HepG2 (cell line): Measurements from ENCODE around the gene GATAD2B. TPM values are rescaled to one million over a fixed set of nuclear protein-coding genes. Genes with fewer than 3 reads are reported as not detected.
A peak's percentile ranks its signal among the peaks of the same experiment; 100 is the strongest.

Source experiments
- BRCA1 ChIP-seq: sonication (generic); formaldehyde crosslinking; IDR thresholded peaks from 2 replicates; pipeline ENCODE4 v1.4.0; 2020; ENCODE audit warnings: missing genetic modification reagents
- CBX2 ChIP-seq, 2 experiments: fragments of 200-600 bp in 1 of 2; sonication (generic); formaldehyde crosslinking in 1 of 2; IDR thresholded peaks; 2 replicates each; pipeline versions ENCODE4 v1.7.0 to v1.8.1; 2018 to 2022; ENCODE audit warnings: low read depth in 2 of 2, low read length in 1 of 2, mild to moderate bottlenecking in 1 of 2, missing genetic modification reagents in 1 of 2
- CHD4 ChIP-seq: fragments of 200-600 bp; sonication (generic); IDR thresholded peaks from 2 replicates; pipeline ENCODE4 v1.7.0; 2017; ENCODE audit warnings: mild to moderate bottlenecking, low read length, borderline replicate concordance
- FOSL1 ChIP-seq: sonication (generic); formaldehyde crosslinking; IDR thresholded peaks from 2 replicates; pipeline ENCODE4 v1.9.0; 2021; ENCODE audit warnings: missing genetic modification reagents, borderline replicate concordance
- JUN ChIP-seq: sonication (generic); formaldehyde crosslinking; IDR thresholded peaks from 2 replicates; pipeline ENCODE4 v1.4.0; 2020; ENCODE audit warnings: mild to moderate bottlenecking, missing genetic modification reagents
- KAT8 ChIP-seq: IDR thresholded peaks from 2 replicates; pipeline ENCODE4 v1.6.1; 2016; ENCODE audit warnings: missing genetic modification reagents, missing compliant biosample characterization
- KDM2A ChIP-seq: sonication (generic); formaldehyde crosslinking; IDR thresholded peaks from 2 replicates; pipeline ENCODE4 v1.4.0; 2020; ENCODE audit warnings: low read depth, missing genetic modification reagents, borderline replicate concordance
- MAF1 ChIP-seq: sonication (generic); formaldehyde crosslinking; IDR thresholded peaks from 2 replicates; pipeline ENCODE4 v1.5.0; 2020; ENCODE audit warnings: missing genetic modification reagents, borderline replicate concordance
- MAFK ChIP-seq, 2 experiments: IDR thresholded peaks in 1 of 2; conservative IDR thresholded peaks in 1 of 2; 2 replicates each; pipeline ENCODE4 v1.6.1; 2011; ENCODE audit warnings: improper control_type of control experiment in 2 of 2, low read length in 2 of 2
- MEF2D ChIP-seq: sonication (generic); formaldehyde crosslinking; IDR thresholded peaks from 2 replicates; pipeline ENCODE4 v1.5.1; 2020; ENCODE audit warnings: mild to moderate bottlenecking, missing genetic modification reagents
- MEIS1 ChIP-seq: sonication (generic); formaldehyde crosslinking; IDR thresholded peaks from 2 replicates; pipeline ENCODE4 v1.9.0; 2021; ENCODE audit warnings: mild to moderate bottlenecking, missing genetic modification reagents, moderate library complexity, borderline replicate concordance
- NFIC ChIP-seq: IDR thresholded peaks from 2 replicates; pipeline ENCODE4 v1.6.1; 2012; ENCODE audit warnings: mild to moderate bottlenecking, low read length, inconsistent platforms
- NFYB ChIP-seq: sonication (generic); formaldehyde crosslinking; IDR thresholded peaks from 2 replicates; pipeline ENCODE4 v1.4.0; 2020; ENCODE audit warnings: missing genetic modification reagents
- POLR2A ChIP-seq, 2 experiments: IDR thresholded peaks; 2 replicates each; pipeline ENCODE4 v1.6.1; 2011; ENCODE audit warnings: low read depth in 2 of 2, low read length in 2 of 2, mild to moderate bottlenecking in 1 of 2, moderate library complexity in 1 of 2; ENCODE audit not compliant: insufficient read depth in 1 of 2
- RCOR2 ChIP-seq: IDR thresholded peaks from 2 replicates; pipeline ENCODE4 v1.6.1; 2016; ENCODE audit warnings: missing biosample characterization, missing genetic modification reagents
- SRSF9 ChIP-seq: fragments of 200-400 bp; formaldehyde crosslinking; IDR thresholded peaks from 2 replicates; pipeline ENCODE4 v1.6.1; 2018; ENCODE audit warnings: borderline replicate concordance, mild to moderate bottlenecking, low read depth, low read length; ENCODE audit not compliant: insufficient read depth, poor library complexity, severe bottlenecking
- ZEB1 ChIP-seq: IDR thresholded peaks from 2 replicates; pipeline ENCODE4 v1.6.1; 2012; ENCODE audit warnings: mild to moderate bottlenecking, low read depth, inconsistent platforms; ENCODE audit not compliant: insufficient replicate concordance
- ZMYM2 ChIP-seq: sonication (generic); formaldehyde crosslinking; IDR thresholded peaks from 2 replicates; pipeline ENCODE4 v1.8.0; 2022; ENCODE audit warnings: mild to moderate bottlenecking, missing genetic modification reagents
- ZNF160 ChIP-seq: sonication (generic); formaldehyde crosslinking; IDR thresholded peaks from 2 replicates; pipeline ENCODE4 v1.8.0; 2022; ENCODE audit warnings: mild to moderate bottlenecking, inconsistent platforms, missing genetic modification reagents
- ZNF224 ChIP-seq: sonication (generic); formaldehyde crosslinking; IDR thresholded peaks from 2 replicates; pipeline ENCODE4 v1.5.0; 2020; ENCODE audit warnings: mild to moderate bottlenecking, missing genetic modification reagents
- ZNF572 ChIP-seq: sonication (generic); formaldehyde crosslinking; IDR thresholded peaks from 2 replicates; pipeline ENCODE4 v1.5.1; 2020; ENCODE audit warnings: mild to moderate bottlenecking, missing genetic modification reagents
- ZNF883 ChIP-seq: sonication (generic); formaldehyde crosslinking; IDR thresholded peaks from 2 replicates; pipeline ENCODE4 v1.5.1; 2020; ENCODE audit warnings: mild to moderate bottlenecking, missing genetic modification reagents; ENCODE audit errors: not compliant biosample characterization
- polyA plus RNA-seq, 8 experiments: library from polyadenylated mRNA; depleted of rRNA in 3 of 8; stranded (reverse) in 7 of 8; unstranded in 1 of 8; fragments of >200 nt; fragmentation: Illumina TruSeq in 4 of 8; extraction: Trizol in 4 of 8; gene quantifications; 2 replicates each; pipeline versions ENCODE4 v1.2.1 to v1.2.3, GENCODE V29; 2011 to 2016; ENCODE audit warnings: low read depth in 4 of 8, missing spikeins in 1 of 8, mixed read lengths in 1 of 8; ENCODE audit not compliant: insufficient read depth in 1 of 8
- total RNA-seq, 5 experiments: library from RNA; depleted of rRNA; stranded (reverse); fragments of >200 nt; fragmentation: Illumina TruSeq; extraction: Trizol; gene quantifications; 2 replicates each; pipeline ENCODE4 v1.2.3, GENCODE V29; 2016; ENCODE audit warnings: low read depth in 1 of 5
- TF ChIP-seq, protein P1 (sequence below): sonication (generic); formaldehyde crosslinking; IDR thresholded peaks from 2 replicates; pipeline ENCODE4 v1.4.0; 2020; ENCODE audit warnings: missing genetic modification reagents
- TF ChIP-seq, protein P2 (sequence below): fragments of 450-650 bp; IDR thresholded peaks from 2 replicates; pipeline ENCODE4 v1.6.1; 2017
- TF ChIP-seq, protein P3 (sequence below): sonication (generic); formaldehyde crosslinking; IDR thresholded peaks from 2 replicates; pipeline ENCODE4 v1.4.0; 2020; ENCODE audit warnings: missing genetic modification reagents

GATAD2B gene
- total and polyA plus RNA-seq, 2 of the 13 experiments (the other 11 are each of a cell fraction or from before 2014, with no cell fraction given), result 3.2 to 5.2 TPM

DNA sequence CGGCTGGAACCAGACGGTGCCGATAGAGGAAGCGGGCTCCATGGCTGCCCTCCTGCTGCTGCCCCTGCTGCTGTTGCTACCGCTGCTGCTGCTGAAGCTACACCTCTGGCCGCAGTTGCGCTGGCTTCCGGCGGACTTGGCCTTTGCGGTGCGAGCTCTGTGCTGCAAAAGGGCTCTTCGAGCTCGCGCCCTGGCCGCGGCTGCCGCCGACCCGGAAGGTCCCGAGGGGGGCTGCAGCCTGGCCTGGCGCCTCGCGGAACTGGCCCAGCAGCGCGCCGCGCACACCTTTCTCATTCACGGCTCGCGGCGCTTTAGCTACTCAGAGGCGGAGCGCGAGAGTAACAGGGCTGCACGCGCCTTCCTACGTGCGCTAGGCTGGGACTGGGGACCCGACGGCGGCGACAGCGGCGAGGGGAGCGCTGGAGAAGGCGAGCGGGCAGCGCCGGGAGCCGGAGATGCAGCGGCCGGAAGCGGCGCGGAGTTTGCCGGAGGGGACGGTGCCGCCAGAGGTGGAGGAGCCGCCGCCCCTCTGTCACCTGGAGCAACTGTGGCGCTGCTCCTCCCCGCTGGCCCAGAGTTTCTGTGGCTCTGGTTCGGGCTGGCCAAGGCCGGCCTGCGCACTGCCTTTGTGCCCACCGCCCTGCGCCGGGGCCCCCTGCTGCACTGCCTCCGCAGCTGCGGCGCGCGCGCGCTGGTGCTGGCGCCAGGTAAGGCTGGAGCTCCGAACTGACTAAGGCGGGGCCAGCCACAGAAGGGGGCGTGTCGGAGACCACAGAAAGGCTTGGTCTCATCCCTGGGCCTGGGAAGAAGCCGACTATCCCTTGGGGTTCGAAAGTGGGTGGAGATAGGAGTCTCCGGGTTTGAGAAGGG lies 147.1 kb downstream of the GATAD2B start (continued):
- TF ChIP-seq MEIS1 (CRISPR knock-in tag) (no peak), ZNF572 (CRISPR knock-in tag) (no peak), NFIC (no peak), MEF2D (CRISPR knock-in tag) (no peak), NFYB (CRISPR knock-in tag) (no peak), FOSL1 (CRISPR knock-in tag) (no peak), CBX2 (IDR thresholded peaks at IDR 0.05; ENCODE audit: low read depth, low read length) (no peak), CBX2 (CRISPR knock-in tag; IDR thresholded peaks at IDR 0.05; ENCODE audit: low read depth) (0 out of 2 replicates have a peak, but pooled peaks have one; percentile 60), ZNF160 (CRISPR knock-in tag) (no peak; the same call in 1 of the 2 replicates), ZNF224 (CRISPR knock-in tag) (no peak), JUN (CRISPR knock-in tag) (no peak), ZNF883 (CRISPR knock-in tag) (peak; percentile 19), RCOR2 (CRISPR knock-in tag) (no peak), POLR2A (IDR thresholded peaks at IDR 0.05; ENCODE audit: insufficient read depth in 1 of 2, low read depth in 2 of 2, low read length in 2 of 2) (peak in 1 of 2 experiments; percentile 77; a peak in 1 of 4 replicates), ZMYM2 (CRISPR knock-in tag) (no peak), KDM2A (CRISPR knock-in tag) (peak; percentile 71), SRSF9 (no peak), MAF1 (CRISPR knock-in tag) (peak; percentile 48; the same call in 1 of the 2 replicates), KAT8 (CRISPR knock-in tag) (peak; percentile 69; the same call in 1 of the 2 replicates), BRCA1 (CRISPR knock-in tag) (no peak), CHD4 (no peak), ZEB1 (peak; percentile 64), MAFK (conservative IDR thresholded peaks at IDR 0.05 in 1 of 2, IDR thresholded peaks at IDR 0.05 in 1 of 2; ENCODE audit: low read length in 2 of 2) (no peak)
- TF ChIP-seq, protein P1, sequence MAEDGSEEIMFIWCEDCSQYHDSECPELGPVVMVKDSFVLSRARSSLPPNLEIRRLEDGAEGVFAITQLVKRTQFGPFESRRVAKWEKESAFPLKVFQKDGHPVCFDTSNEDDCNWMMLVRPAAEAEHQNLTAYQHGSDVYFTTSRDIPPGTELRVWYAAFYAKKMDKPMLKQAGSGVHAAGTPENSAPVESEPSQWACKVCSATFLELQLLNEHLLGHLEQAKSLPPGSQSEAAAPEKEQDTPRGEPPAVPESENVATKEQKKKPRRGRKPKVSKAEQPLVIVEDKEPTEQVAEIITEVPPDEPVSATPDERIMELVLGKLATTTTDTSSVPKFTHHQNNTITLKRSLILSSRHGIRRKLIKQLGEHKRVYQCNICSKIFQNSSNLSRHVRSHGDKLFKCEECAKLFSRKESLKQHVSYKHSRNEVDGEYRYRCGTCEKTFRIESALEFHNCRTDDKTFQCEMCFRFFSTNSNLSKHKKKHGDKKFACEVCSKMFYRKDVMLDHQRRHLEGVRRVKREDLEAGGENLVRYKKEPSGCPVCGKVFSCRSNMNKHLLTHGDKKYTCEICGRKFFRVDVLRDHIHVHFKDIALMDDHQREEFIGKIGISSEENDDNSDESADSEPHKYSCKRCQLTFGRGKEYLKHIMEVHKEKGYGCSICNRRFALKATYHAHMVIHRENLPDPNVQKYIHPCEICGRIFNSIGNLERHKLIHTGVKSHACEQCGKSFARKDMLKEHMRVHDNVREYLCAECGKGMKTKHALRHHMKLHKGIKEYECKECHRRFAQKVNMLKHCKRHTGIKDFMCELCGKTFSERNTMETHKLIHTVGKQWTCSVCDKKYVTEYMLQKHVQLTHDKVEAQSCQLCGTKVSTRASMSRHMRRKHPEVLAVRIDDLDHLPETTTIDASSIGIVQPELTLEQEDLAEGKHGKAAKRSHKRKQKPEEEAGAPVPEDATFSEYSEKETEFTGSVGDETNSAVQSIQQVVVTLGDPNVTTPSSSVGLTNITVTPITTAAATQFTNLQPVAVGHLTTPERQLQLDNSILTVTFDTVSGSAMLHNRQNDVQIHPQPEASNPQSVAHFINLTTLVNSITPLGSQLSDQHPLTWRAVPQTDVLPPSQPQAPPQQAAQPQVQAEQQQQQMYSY (CRISPR knock-in tag), result no peak
- TF ChIP-seq, protein P2, sequence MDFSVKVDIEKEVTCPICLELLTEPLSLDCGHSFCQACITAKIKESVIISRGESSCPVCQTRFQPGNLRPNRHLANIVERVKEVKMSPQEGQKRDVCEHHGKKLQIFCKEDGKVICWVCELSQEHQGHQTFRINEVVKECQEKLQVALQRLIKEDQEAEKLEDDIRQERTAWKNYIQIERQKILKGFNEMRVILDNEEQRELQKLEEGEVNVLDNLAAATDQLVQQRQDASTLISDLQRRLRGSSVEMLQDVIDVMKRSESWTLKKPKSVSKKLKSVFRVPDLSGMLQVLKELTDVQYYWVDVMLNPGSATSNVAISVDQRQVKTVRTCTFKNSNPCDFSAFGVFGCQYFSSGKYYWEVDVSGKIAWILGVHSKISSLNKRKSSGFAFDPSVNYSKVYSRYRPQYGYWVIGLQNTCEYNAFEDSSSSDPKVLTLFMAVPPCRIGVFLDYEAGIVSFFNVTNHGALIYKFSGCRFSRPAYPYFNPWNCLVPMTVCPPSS, result no peak
- TF ChIP-seq, protein P3, sequence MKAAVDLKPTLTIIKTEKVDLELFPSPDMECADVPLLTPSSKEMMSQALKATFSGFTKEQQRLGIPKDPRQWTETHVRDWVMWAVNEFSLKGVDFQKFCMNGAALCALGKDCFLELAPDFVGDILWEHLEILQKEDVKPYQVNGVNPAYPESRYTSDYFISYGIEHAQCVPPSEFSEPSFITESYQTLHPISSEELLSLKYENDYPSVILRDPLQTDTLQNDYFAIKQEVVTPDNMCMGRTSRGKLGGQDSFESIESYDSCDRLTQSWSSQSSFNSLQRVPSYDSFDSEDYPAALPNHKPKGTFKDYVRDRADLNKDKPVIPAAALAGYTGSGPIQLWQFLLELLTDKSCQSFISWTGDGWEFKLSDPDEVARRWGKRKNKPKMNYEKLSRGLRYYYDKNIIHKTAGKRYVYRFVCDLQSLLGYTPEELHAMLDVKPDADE (CRISPR knock-in tag), result no peak
